SU-DHL-6 (cell line): ENCODE measurements around the gene MICAL2.

ENCODE experiments used
- H2AFZ ChIP-seq: fragments of 200-600 bp; sonication (generic); 2 replicates; pipeline ENCODE4 v1.6.1; 2014; ENCODE audit warnings: low read depth, mild to moderate bottlenecking, moderate library complexity, mixed read lengths, antibody characterized with exemption, low read length; ENCODE audit not compliant: severe bottlenecking
- H3F3A ChIP-seq: fragments of 200-600 bp; shearing (Covaris generic); 2 replicates; pipeline ENCODE4 v1.6.0; 2016; ENCODE audit warnings: antibody characterized with exemption, mild to moderate bottlenecking; ENCODE audit not compliant: insufficient read depth
- H3K27ac ChIP-seq: fragments of 200-600 bp; sonication (generic); 2 replicates; pipeline ENCODE4 v1.5.1; 2016; ENCODE audit warnings: low read depth, mild to moderate bottlenecking, low read length, moderate library complexity, mixed read lengths
- H3K27me3 ChIP-seq: fragments of 200-600 bp; sonication (generic), shearing (Covaris generic); 2 replicates; pipeline ENCODE4 v1.6.0; 2014; ENCODE audit warnings: mild to moderate bottlenecking, low read length
- H3K36me3 ChIP-seq: fragments of 200-600 bp; sonication (generic); 2 replicates; pipeline ENCODE4 v1.6.1; 2014; ENCODE audit warnings: mild to moderate bottlenecking, low read length, mixed read lengths
- H3K4me2 ChIP-seq: fragments of 300-600, 200-600 bp; shearing (Covaris generic), sonication (generic); 2 replicates; pipeline ENCODE4 v1.6.0; 2014; ENCODE audit warnings: low read length, low read depth, mild to moderate bottlenecking; ENCODE audit not compliant: poor library complexity, severe bottlenecking
- H3K4me3 ChIP-seq: fragments of 200-600 bp; sonication (generic); 2 replicates; pipeline ENCODE4 v1.5.1; 2014; ENCODE audit warnings: antibody characterized with exemption, low read length, mild to moderate bottlenecking, mixed read lengths; ENCODE audit not compliant: insufficient read depth, poor library complexity, severe bottlenecking
- H3K79me2 ChIP-seq: fragments of 200-600 bp; sonication (generic); 2 replicates; pipeline ENCODE4 v1.6.1; 2014; ENCODE audit warnings: mild to moderate bottlenecking, low read length, moderate library complexity; ENCODE audit not compliant: insufficient read depth
- H3K9ac ChIP-seq: fragments of 200-600 bp; sonication (generic); 2 replicates; pipeline ENCODE4 v1.7.0; 2014; ENCODE audit warnings: mild to moderate bottlenecking, low read length
- H3K9me2 ChIP-seq: fragments of 200-600 bp; sonication (generic); replicated peaks from 2 replicates; pipeline ENCODE4 v1.6.1; 2014; ENCODE audit warnings: low read length; ENCODE audit not compliant: insufficient read depth
- H3K9me3 ChIP-seq: fragments of 200-600 bp; sonication (generic); 2 replicates; pipeline ENCODE4 v1.6.1; 2014; ENCODE audit warnings: low read length, mixed read lengths; ENCODE audit not compliant: insufficient read depth
- H4K20me1 ChIP-seq: fragments of 200-600 bp; sonication (generic); 2 replicates; pipeline ENCODE4 v1.6.1; 2014; ENCODE audit warnings: low read depth, mild to moderate bottlenecking, antibody characterized with exemption, low read length, moderate library complexity, mixed read lengths
- CTCF ChIP-seq: fragments of 200-600 bp; sonication (generic); IDR thresholded peaks from one replicate; pipeline ENCODE4 v1.5.1; 2017; ENCODE audit warnings: antibody characterized with exemption, mild to moderate bottlenecking, low read length, moderate library complexity; ENCODE audit not compliant: insufficient read depth, poor library complexity, severe bottlenecking
- EZH2phosphoT487 ChIP-seq: fragments of 200-600 bp; sonication (generic), shearing (Covaris generic); conservative IDR thresholded peaks from 2 replicates; pipeline ENCODE4 v1.6.1; 2018; ENCODE audit warnings: mild to moderate bottlenecking, antibody characterized with exemption, low read length, moderate library complexity, mixed read lengths

The MICAL2 gene

DNA sequence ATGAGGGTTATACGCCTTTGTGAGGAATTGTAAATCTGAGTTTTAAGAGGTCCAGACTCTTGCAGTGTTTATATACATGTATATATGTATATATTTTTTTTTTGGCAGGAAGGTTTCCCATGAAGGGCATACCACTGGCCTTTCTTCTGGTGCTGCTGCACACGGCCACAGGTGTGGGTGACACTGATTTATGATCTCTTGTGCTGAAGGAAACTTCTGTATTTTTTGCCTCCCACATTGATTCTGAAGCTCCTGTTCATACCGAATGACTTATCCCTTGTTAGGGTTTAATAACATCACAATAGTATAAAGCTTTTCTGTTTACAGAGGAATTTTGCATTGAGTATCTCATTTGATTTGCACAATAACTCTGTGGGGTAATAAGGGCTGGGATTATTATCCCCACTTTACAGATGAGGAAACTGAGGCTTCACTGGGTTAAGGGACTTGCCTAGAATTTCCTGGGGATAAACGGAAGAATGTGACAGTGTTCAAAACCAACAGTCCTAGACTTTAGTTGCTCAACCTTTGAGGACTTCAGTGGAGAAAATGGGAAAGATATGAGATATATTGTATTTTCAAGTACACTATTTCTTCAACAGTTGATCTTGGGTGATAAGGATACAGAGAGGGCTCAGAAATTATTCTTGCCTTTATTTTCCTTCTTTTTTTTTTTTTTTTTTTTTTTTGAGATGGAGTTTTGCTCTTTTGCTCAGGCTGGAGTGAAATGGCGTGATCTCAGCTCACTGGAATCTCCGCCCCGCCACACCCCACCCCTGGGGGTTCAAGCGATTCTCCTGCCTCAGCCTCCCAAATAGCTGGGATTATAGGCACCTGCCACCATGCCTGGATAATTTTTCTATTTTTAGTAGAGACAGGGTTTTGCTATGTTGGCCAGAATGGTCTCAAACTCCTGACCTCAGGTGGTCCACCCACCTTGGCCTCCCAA, 70.1 kb downstream of the MICAL2 start:
- H3K4me3 ChIP-seq: no peak overlapping the region
- no peaks in the 10 kb centered on the region for H3K27me3 ChIP-seq
- H3K9ac ChIP-seq: no peak overlapping the region
- no peaks in the 10 kb centered on the region for H3K36me3 ChIP-seq
- H3K9me3 ChIP-seq: no peaks in the 10 kb centered on the region
- H4K20me1 ChIP-seq: no peaks in the 10 kb centered on the region
- no peaks in the 10 kb centered on the region for H3F3A ChIP-seq
- no peaks in the 10 kb centered on the region for H3K9me2 ChIP-seq
- H3K27ac ChIP-seq: no peak overlapping the region
- no peak overlapping the region for H3K4me2 ChIP-seq
- no peaks in the 10 kb centered on the region for H3K79me2 ChIP-seq
- TF ChIP-seq CTCF (no peak), EZH2phosphoT487 (no peak)
- H2AFZ ChIP-seq: no peak overlapping the region

DNA sequence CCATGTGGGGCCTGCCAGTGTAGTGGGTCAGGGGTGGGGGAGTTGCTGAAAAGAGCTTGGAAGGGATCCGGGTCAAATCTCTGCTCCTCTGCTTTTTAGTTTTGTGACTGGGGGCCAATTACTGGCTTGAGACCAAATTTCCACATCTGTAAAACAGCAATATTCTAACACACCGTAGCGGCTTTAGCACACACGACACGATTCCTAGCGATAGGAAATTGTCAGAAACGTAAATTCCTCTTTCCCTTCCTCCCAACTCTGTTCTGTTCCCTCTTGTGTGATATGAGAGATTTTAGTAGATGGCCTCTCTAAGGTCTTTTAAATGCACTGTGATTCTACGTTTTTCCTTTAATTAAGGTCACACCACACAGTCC, 71.9 kb downstream of the MICAL2 start:
- Histone ChIP-seq H4K20me1 (no peaks in the 10 kb centered on the region), H3K36me3 (no peaks in the 10 kb centered on the region), H3K9me2 (no peaks in the 10 kb centered on the region), H3K27me3 (no peaks in the 10 kb centered on the region), H3K4me3 (no peak overlapping the region), H3K4me2 (no peak overlapping the region), H3K9me3 (no peaks in the 10 kb centered on the region), H3K9ac (no peak overlapping the region), H3F3A (no peaks in the 10 kb centered on the region), H3K79me2 (no peaks in the 10 kb centered on the region), H2AFZ (no peak overlapping the region), H3K27ac (no peak overlapping the region)
- no peak for TF ChIP-seq EZH2phosphoT487

DNA sequence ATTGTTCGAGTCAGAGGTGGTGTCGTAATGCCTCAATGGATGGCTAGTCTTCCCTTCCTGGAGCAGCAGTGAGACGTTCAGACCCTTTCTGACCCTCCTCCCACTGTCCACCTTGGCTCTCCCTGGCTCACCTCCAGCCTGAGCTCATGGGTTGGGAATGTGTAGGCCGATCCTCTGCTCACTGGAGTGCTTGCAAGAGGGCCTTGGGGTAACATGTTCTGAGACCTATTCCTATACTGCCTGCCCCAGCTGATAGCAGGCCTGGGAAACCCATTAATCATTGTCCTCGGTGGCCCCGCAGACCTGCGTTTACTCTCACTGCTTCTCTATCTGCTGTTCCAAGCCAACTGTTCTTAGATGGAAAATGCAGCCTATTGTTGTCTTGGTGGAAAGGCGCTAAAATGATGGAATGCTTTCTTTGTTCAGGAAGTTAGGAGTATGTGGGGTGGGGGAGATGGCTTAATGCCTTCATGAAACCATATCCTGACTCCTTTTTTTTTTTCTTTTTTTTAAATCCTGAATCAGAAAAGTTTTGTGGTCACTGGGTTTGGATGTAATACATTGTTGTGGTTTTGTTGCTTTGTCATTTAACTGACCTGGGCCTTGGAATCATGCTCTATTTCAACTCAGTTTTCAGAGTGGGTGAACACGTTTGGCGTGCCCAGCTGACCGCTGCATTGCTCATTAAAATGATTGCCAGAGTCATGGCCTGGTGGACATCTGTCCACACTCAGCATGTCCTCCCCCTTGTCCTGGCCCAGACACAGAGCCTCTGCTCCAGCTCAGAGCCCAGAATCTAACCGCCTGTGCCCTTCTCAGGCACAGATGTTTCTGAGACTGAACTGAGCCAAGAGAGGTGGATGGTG, 72.5 kb downstream of the MICAL2 start:
- TF ChIP-seq CTCF: no peak
- TF ChIP-seq EZH2phosphoT487: no peak
- no peaks in the 10 kb centered on the region for H3K79me2 ChIP-seq
- no peaks in the 10 kb centered on the region for H4K20me1 ChIP-seq
- H3K4me3 ChIP-seq: no peak overlapping the region
- no peak overlapping the region for H3K27ac ChIP-seq
- no peak overlapping the region for H3K4me2 ChIP-seq
- H3K27me3 ChIP-seq: no peaks in the 10 kb centered on the region
- H3F3A ChIP-seq: no peaks in the 10 kb centered on the region
- no peak overlapping the region for H3K9ac ChIP-seq
- no peaks in the 10 kb centered on the region for H3K9me2 ChIP-seq
- no peak overlapping the region for H2AFZ ChIP-seq
- H3K9me3 ChIP-seq: no peaks in the 10 kb centered on the region
- no peaks in the 10 kb centered on the region for H3K36me3 ChIP-seq
